Chondrocyte (in vitro differentiated cells): ENCODE results near the gene KCNK7. TPM values are rescaled to one million over a fixed set of nuclear protein-coding genes. Genes with fewer than 3 reads are reported as not detected.

ENCODE experiments used
- DNase-seq: peaks from one replicate; pipeline ENCODE4 v3.0.0; 2021; ENCODE audit warnings: mixed read lengths, low spot score
- H3K27ac Mint-ChIP-seq: one replicate; pipeline ENCODE4 v1.8.0; 2021; ENCODE audit warnings: mild to moderate bottlenecking, moderate library complexity, mixed read lengths; ENCODE audit not compliant: unreplicated experiment
- H3K27me3 Mint-ChIP-seq: 2 replicates; pipeline ENCODE4 v1.8.0; 2021; ENCODE audit warnings: low read depth, mixed read lengths
- H3K36me3 Mint-ChIP-seq: 2 replicates; pipeline ENCODE4 v1.8.0; 2021; ENCODE audit warnings: low read depth, mixed read lengths
- H3K4me1 Mint-ChIP-seq: 2 replicates; pipeline ENCODE4 v1.8.0; 2021; ENCODE audit warnings: low read depth, mild to moderate bottlenecking, mixed read lengths
- H3K4me3 Mint-ChIP-seq: one replicate; pipeline ENCODE4 v1.8.0; 2021; ENCODE audit warnings: mild to moderate bottlenecking, moderate library complexity, mixed read lengths; ENCODE audit not compliant: unreplicated experiment
- H3K9me3 Mint-ChIP-seq: 2 replicates; pipeline ENCODE4 v1.8.0; 2021; ENCODE audit warnings: low read depth, mixed read lengths
- total RNA-seq: library from RNA; stranded (reverse); gene quantifications from 3 replicates; pipeline ENCODE4 v1.2.1, GENCODE V29; 2021
- TF ChIP-seq, protein P1 (sequence below): fragments of 200-600 bp; sonication (generic); IDR thresholded peaks from 2 replicates; pipeline ENCODE4 v1.5.0; 2021; ENCODE audit warnings: antibody characterized with exemption, mild to moderate bottlenecking, moderate library complexity

Gene KCNK7
- total RNA-seq, 1 donor from 2014 or later, result 0.22 TPM

DNA sequence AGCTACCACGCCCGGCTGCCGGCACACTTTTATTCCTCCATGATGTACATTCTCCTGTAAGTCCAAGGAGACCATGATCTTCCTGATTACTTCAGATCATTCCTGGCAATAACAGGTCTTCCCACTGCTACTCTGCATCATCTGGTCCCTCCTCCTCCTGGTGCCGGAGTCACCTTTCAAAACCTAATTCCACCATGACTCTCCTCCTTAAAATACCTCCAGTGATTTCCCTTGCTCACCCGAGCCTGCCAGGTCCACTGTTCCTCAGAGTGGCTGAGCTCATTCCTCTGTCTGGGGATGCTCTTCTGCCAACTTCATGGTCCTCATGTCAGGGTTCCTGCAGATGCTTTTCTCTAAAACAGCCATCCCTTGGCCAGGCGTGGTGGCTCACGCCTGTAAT lies 33.6 kb downstream of the KCNK7 start:
- H3K4me3 Mint-ChIP-seq, result no peak overlapping the region
- H3K36me3 Mint-ChIP-seq, result no peaks in the 10 kb centered on the region
- no peaks in the 10 kb centered on the region for H3K9me3 Mint-ChIP-seq
- peaks cover 57% of the 10 kb centered on the region for H3K4me1 Mint-ChIP-seq
- TF ChIP-seq, protein P1, sequence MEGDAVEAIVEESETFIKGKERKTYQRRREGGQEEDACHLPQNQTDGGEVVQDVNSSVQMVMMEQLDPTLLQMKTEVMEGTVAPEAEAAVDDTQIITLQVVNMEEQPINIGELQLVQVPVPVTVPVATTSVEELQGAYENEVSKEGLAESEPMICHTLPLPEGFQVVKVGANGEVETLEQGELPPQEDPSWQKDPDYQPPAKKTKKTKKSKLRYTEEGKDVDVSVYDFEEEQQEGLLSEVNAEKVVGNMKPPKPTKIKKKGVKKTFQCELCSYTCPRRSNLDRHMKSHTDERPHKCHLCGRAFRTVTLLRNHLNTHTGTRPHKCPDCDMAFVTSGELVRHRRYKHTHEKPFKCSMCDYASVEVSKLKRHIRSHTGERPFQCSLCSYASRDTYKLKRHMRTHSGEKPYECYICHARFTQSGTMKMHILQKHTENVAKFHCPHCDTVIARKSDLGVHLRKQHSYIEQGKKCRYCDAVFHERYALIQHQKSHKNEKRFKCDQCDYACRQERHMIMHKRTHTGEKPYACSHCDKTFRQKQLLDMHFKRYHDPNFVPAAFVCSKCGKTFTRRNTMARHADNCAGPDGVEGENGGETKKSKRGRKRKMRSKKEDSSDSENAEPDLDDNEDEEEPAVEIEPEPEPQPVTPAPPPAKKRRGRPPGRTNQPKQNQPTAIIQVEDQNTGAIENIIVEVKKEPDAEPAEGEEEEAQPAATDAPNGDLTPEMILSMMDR, result no peak
- peak overlapping the region; percentile 71 for H3K27ac Mint-ChIP-seq
- no peak for DNase-seq
- no peaks in the 10 kb centered on the region for H3K27me3 Mint-ChIP-seq

DNA sequence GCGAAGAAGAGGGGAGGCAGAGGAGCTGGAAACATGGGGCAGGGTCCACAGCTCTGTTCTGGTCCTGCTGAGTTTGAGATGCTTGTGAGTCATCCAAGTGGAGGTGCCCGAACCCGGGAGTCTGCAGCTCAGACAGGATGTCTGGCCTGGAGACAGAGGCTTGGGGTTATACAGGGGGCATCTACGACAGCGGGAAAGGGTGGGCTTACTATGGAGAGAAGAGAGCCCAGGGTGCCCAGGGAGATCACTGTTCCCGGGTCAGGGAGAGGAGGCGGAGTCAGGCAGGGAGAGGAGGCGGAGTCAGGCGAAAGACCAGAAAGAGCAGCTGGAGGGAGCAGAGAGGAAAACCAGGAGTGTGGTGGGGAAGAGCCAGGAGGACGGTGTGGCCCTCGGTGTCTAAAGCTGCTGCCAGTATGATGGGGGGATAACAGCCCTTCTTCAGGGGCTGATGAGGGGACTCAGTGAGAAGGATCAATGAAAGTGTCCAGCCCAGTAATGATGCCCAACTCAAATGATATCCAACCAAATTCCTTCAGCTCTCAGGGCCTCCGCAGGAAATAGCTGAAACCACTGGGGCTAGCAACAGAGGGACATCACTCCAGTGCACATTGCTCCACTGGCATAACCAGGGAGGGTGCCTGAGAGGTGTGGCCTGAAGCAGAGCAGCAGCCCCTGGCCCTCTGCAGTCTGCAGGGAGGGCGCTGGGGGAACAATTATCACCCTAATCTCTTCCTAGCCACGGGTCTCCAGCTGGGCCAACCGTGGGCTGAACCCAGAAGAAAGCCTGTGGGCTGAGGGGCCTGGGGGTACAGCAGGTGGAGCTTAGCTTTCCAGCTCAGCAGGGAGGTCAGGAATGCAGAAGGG lies 34.8 kb downstream of the KCNK7 start:
- H3K27ac Mint-ChIP-seq, result peak overlapping the region; percentile 93
- no peaks in the 10 kb centered on the region for H3K36me3 Mint-ChIP-seq
- DNase-seq, result peak; percentile 78
- H3K4me3 Mint-ChIP-seq, result peak overlapping the region; percentile 26
- TF ChIP-seq, protein P1, result no peak
- peaks cover 57% of the 10 kb centered on the region for H3K4me1 Mint-ChIP-seq
- H3K27me3 Mint-ChIP-seq, result no peaks in the 10 kb centered on the region
- no peaks in the 10 kb centered on the region for H3K9me3 Mint-ChIP-seq

DNA sequence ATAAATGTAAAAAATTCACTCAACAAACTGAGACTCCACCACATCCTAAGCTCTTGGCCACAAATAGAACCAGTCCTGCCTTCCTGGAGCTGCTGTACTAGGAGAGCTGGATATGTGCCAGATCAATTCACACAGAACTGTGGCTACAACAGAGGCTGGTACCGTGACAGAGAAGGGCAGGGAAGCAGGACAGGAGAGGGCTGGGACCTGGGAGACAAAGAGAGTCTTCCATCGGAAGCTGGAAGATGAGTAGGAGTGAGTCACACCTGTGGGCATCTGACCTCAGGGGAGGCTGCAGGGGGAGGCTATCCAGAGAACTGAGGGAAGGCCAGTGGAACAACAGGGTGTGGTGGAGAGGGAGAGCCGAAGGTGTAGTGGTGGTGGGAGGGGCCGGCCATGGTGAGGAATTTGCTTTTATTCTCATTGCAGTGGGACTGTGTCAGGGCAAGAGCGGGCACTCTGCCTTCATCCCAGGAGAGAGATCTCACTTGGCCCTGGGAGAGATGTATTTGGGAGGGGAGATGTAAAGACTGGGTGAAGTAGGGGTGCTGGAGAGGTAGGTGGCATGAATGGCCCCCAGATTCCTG lies 35.6 kb downstream of the KCNK7 start:
- Mint-ChIP-seq H3K36me3 (no peaks in the 10 kb centered on the region), H3K9me3 (no peaks in the 10 kb centered on the region), H3K27me3 (no peaks in the 10 kb centered on the region), H3K27ac (peak overlapping the region; percentile 93), H3K4me1 (peaks cover 60% of the 10 kb centered on the region), H3K4me3 (peak overlapping the region; percentile 1)
- DNase-seq, result no peak
- TF ChIP-seq, protein P1, result no peak

DNA sequence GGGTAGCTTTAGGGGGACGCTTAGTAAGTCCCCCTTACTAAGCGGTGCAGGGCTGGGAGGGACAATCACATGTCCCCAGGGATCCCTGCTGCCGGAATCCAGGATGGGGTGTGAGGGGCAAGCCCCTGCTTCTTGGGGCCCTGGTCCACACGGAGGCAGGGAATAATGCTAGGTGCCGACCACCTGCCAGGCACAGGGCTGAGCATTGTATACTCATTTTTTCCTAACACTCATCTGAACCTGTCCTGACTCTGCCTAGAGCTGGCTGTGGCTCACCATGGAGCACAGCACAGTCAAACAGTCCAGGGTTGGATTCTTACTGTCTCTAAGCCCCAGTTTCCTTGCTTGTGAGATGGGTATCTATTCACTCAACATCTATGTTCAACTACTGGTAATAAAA lies 36.1 kb downstream of the KCNK7 start:
- Mint-ChIP-seq H3K4me3 (peak overlapping the region; percentile 38), H3K27ac (peak overlapping the region; percentile 93), H3K4me1 (peaks cover 65% of the 10 kb centered on the region), H3K9me3 (no peaks in the 10 kb centered on the region), H3K36me3 (no peaks in the 10 kb centered on the region), H3K27me3 (no peaks in the 10 kb centered on the region)
- DNase-seq, result no peak
- TF ChIP-seq, protein P1, result no peak

DNA sequence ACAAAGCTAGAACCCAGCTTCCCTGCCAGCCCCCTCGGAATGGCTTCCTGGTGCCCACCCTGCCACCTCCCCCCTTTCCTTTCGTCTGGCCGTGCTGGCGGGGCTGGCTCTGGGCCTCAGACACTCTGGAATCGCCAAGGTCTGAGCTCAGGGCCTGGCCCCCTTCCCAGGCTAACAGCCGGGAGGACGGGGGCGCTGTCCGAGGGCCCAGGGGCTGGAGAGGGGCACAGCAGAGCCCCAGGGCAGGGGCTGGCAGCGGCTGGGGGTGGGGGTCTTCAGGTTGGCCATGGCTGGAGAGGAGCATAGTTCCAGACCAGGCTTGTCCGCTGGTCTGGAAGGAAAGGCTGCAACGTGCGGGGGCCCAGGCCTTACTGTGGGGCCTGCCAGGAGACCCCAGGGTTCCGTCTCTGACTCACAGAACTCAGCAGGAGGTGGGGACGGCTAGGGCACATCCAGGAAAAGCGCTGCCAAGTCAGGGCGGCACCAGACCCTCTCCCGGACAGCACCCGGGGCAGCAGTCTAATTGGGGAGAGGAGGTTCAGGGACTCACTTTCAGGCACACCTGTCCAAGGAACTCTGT lies 36.6 kb downstream of the KCNK7 start:
- Mint-ChIP-seq H3K4me3 (peak overlapping the region; percentile 38), H3K27ac (peak overlapping the region; percentile 93), H3K4me1 (peaks cover 68% of the 10 kb centered on the region), H3K36me3 (no peaks in the 10 kb centered on the region), H3K27me3 (no peaks in the 10 kb centered on the region), H3K9me3 (no peaks in the 10 kb centered on the region)
- peak; percentile 92 for DNase-seq
- TF ChIP-seq, protein P1, result peak; percentile 45
